HUES48 (cell line): ENCODE results near the gene DGKI.

Experiments used
- H3K27ac ChIP-seq: one replicate; pipeline ENCODE4 v1.7.0; 2013; ENCODE audit warnings: low read depth, low read length, inconsistent platforms
- H3K27me3 ChIP-seq: 2 replicates; pipeline ENCODE4 v1.6.1; 2013; ENCODE audit warnings: mild to moderate bottlenecking, low read length; ENCODE audit not compliant: control insufficient read depth, insufficient read depth
- H3K36me3 ChIP-seq: 2 replicates; pipeline ENCODE4 v1.6.1; 2013; ENCODE audit warnings: low read length; ENCODE audit not compliant: control insufficient read depth, insufficient read depth
- H3K4me1 ChIP-seq: 2 replicates; pipeline ENCODE4 v1.6.1; 2013; ENCODE audit warnings: mild to moderate bottlenecking, low read length; ENCODE audit not compliant: control insufficient read depth, insufficient read depth
- H3K4me3 ChIP-seq: 2 replicates; pipeline ENCODE4 v1.5.1; 2013; ENCODE audit warnings: mild to moderate bottlenecking, low read depth, low read length
- H3K9ac ChIP-seq: 2 replicates; pipeline ENCODE4 v1.6.1; 2013; ENCODE audit warnings: mild to moderate bottlenecking, low read depth, low read length, moderate library complexity
- H3K9me3 ChIP-seq: 2 replicates; pipeline ENCODE4 v1.6.1; 2013; ENCODE audit warnings: low read length; ENCODE audit not compliant: control insufficient read depth, insufficient read depth

DGKI gene

DNA sequence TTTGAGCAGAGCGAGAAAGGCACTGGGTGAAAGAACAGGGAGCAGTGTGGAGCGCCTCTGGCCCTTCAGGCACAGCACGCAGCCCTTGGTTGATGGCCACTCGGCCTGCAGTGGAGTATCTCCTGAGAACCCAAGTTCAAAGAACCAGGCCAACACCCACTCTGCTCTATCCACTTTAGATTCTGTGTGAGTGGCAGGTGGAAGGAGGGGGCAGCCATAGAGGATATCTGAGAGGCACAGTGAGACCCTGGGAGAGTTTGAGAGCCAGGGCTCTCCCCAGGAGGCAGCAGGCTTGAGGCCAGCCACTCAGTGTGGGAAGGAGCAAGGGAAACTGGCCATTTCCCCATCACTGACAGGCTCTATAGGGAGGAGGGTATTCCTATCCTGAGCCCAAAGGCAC is 450.7 kb downstream of the DGKI start:
- Histone ChIP-seq H3K9me3 (no peaks in the 10 kb centered on the region), H3K9ac (no peak overlapping the region), H3K27me3 (no peaks in the 10 kb centered on the region), H3K27ac (no peak overlapping the region), H3K4me1 (peaks cover 6% of the 10 kb centered on the region), H3K4me3 (no peak overlapping the region), H3K36me3 (no peaks in the 10 kb centered on the region)

DNA sequence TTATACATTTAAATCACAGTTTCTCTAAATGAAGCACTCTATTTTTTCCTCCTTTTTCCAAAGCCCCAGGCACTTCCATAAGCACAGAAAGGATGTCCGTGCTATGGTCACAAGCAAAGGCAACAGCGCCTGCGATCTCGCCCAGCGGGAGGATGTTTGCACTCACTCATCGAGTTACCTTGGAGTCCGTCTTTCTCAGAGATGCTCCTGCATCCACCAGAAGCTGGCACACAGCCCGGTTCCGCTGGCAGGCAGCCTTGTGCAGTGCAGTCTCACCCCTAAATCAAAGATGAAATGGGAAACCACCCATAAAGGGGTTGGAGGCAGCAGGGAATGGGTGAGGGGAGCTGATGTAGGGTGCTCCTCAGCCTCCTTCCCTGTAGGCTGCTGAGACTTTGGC is 451.4 kb downstream of the DGKI start:
- no peaks in the 10 kb centered on the region for H3K9me3 ChIP-seq
- no peak overlapping the region for H3K4me3 ChIP-seq
- H3K9ac ChIP-seq, result no peak overlapping the region
- H3K4me1 ChIP-seq, result peaks cover 6% of the 10 kb centered on the region
- H3K36me3 ChIP-seq, result no peaks in the 10 kb centered on the region
- H3K27ac ChIP-seq, result no peak overlapping the region
- no peaks in the 10 kb centered on the region for H3K27me3 ChIP-seq

DNA sequence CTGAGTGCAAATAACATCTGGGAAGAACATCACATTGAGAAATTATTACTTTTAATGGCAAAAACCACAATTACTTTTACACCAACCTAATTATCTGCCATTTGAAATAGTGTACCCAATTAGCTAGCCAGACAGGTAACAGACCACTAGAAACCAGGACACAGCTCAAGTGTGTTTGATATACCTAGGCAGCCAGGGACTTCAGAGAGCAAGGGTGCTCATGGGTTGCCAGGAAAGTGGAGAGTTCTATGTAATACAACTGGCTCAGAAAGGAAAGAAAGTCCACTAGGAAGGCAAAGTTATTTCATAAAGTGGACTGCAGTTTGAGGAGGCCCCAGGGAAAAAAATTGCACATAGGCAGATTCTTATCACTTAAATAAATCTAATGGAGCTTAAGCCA is 453.2 kb downstream of the DGKI start:
- Histone ChIP-seq H3K4me3 (no peak overlapping the region), H3K4me1 (peaks cover 8% of the 10 kb centered on the region), H3K9ac (no peak overlapping the region), H3K27ac (no peak overlapping the region), H3K27me3 (no peaks in the 10 kb centered on the region), H3K36me3 (no peaks in the 10 kb centered on the region), H3K9me3 (no peaks in the 10 kb centered on the region)

DNA sequence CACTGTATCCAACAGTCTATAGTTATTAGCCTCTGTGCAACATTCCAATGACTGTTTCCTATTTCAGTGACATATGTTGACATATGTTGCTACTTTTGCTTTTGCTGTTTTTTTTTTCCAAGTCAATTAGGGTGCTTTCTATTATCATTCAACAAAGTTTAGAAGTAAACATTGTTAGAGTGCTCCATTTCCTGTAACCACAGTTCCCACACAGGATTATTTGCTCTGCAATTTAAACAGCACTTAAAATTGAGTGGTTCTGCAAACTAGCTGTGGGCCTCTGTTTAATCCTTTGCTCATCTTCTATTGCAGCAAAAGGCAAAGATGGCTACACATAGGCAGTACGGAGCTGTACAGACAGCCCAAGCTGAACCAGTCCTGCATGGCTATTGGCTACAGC is 456.7 kb downstream of the DGKI start:
- Histone ChIP-seq H3K36me3 (no peaks in the 10 kb centered on the region), H3K4me1 (peaks cover 21% of the 10 kb centered on the region), H3K27me3 (no peaks in the 10 kb centered on the region), H3K4me3 (no peak overlapping the region), H3K9ac (no peak overlapping the region), H3K27ac (no peak overlapping the region), H3K9me3 (no peaks in the 10 kb centered on the region)

DNA sequence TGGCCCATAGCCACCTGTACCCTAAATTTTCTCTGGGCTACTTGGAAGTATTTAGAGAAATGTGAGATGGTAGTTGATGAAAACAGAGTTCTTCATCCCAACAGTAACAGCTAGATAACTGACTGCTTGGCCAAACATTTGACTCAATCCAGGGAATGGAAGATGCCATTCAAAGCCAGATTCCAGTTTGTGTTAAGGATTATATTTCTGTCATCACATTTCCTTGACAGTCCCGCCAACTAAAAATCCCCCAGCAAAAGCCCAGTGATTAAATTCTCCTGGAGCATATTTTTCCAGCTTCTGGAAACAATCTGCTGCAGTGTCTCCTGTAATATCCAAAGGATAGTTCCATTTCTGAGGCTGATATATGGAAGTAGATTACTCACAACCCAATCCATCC is 457.9 kb downstream of the DGKI start:
- no peak overlapping the region for H3K27ac ChIP-seq
- H3K9ac ChIP-seq, result no peak overlapping the region
- H3K9me3 ChIP-seq, result no peaks in the 10 kb centered on the region
- H3K27me3 ChIP-seq, result no peaks in the 10 kb centered on the region
- H3K4me1 ChIP-seq, result peaks cover 23% of the 10 kb centered on the region
- H3K36me3 ChIP-seq, result no peaks in the 10 kb centered on the region
- H3K4me3 ChIP-seq, result no peak overlapping the region

DNA sequence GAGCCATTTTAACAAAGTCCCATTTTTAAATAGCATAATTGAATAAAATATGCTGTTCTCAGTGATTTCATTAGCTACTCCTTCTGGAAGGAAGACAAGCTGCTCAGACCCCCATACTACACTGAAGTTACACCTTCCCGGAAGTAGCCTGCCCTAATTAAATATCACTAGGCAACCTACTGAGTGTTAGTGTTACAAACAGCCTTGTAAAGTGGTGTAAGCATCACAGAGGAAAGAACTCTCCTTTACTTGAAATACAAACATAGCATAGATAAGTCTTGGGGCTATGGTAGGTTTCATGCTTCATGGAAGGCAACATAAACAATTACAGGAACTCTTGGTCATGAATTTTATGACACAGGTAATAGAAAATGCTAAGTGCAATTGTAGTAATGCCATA is 459.8 kb downstream of the DGKI start:
- no peaks in the 10 kb centered on the region for H3K36me3 ChIP-seq
- peaks cover 21% of the 10 kb centered on the region for H3K4me1 ChIP-seq
- H3K9me3 ChIP-seq, result no peaks in the 10 kb centered on the region
- no peaks in the 10 kb centered on the region for H3K27me3 ChIP-seq
- H3K27ac ChIP-seq, result no peak overlapping the region
- H3K9ac ChIP-seq, result no peak overlapping the region
- H3K4me3 ChIP-seq, result no peak overlapping the region

DNA sequence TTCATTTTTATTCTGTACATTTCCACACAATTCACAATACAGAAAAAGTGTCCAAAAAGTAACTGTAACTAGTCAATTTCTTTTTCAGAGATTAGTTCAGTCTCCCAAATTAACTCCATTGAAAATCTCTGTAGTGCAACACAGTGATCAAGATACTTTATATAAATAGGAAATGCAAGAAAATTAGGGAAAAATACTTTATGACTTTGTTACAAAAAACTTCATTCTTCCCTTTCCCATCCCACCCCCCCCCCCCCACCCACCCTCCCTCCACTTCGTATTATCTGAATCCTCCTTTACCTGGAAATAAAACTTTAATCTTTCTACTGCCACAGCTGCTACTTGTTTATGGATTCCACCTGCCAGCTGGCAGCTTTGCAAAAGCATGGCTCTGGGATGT is 465.7 kb downstream of the DGKI start:
- Histone ChIP-seq H3K4me1 (peaks cover 5% of the 10 kb centered on the region; the same call in 1 of the 2 replicates), H3K27ac (no peak overlapping the region), H3K9ac (no peak overlapping the region), H3K36me3 (no peaks in the 10 kb centered on the region), H3K9me3 (no peaks in the 10 kb centered on the region), H3K27me3 (no peaks in the 10 kb centered on the region), H3K4me3 (no peak overlapping the region)

DNA sequence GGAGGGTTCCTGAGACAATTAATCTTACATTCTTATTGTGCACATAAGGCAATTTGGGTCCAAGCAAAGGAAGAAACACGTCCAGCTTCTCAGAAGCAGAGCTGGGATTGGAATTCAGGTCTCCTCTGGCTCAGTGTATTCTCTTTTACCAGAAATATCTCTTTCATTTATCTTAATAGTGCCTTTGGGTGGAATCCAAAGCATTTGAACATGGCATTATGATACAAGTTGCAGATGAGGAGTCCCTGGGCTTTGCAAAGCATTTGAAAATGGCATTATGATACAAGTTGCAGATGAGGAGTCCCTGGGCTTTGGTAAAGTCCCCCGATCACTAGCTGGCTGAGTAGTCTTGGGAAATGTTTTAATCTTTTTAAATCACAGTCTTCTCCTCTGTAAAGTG is 473.3 kb downstream of the DGKI start:
- Histone ChIP-seq H3K27ac (no peak overlapping the region), H3K4me3 (no peak overlapping the region), H3K27me3 (no peaks in the 10 kb centered on the region), H3K36me3 (no peaks in the 10 kb centered on the region), H3K4me1 (no peaks in the 10 kb centered on the region), H3K9ac (no peak overlapping the region), H3K9me3 (0 out of 2 replicates have a peak, but pooled peaks cover 4% of the 10 kb centered on the region)

DNA sequence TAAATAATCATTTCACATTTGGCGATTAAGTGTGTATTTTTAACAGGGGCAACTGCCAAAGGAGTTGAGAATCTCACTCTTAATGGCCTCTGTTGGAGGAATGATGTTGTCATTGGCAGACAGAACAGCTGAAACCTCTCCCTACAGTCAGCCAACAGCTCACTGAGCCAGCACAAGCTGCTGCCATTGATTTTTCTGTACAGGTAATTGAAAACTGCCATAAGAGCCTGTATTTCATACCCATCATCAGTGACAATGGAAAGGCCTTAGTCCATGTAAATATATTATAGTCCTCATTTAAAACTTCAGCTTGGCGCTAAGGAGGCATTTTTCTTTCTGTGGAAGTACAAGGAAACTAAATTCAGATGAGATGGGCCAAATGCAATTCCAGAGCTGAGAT is 475.2 kb downstream of the DGKI start:
- Histone ChIP-seq H3K4me3 (no peak overlapping the region), H3K27ac (no peak overlapping the region), H3K4me1 (no peaks in the 10 kb centered on the region), H3K9me3 (peaks cover 9% of the 10 kb centered on the region; the same call in 1 of the 2 replicates), H3K9ac (no peak overlapping the region), H3K27me3 (no peaks in the 10 kb centered on the region), H3K36me3 (no peaks in the 10 kb centered on the region)

DNA sequence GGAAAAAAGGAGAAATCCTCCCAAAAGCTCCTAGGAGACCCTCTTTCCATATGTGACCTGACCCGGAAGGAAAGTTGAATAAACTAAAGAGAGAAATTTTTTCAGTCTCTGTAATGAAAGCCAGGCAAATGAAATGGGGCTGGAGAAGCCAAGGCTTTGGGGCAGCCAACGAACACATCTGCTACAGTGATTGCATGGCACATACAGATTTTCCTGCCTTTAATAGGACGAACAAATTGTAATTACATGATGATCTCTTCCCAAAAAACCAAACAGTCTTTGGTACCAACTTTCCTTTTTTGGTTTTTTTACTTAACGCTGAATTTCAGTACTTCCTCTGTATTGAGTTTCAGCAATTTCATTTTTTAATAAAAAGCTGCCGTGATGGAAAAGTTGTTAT is 479.8 kb downstream of the DGKI start:
- no peaks in the 10 kb centered on the region for H3K36me3 ChIP-seq
- no peak overlapping the region for H3K9ac ChIP-seq
- no peak overlapping the region for H3K27ac ChIP-seq
- H3K9me3 ChIP-seq, result peaks cover 35% of the 10 kb centered on the region
- H3K4me3 ChIP-seq, result no peak overlapping the region
- no peaks in the 10 kb centered on the region for H3K4me1 ChIP-seq
- no peaks in the 10 kb centered on the region for H3K27me3 ChIP-seq

DNA sequence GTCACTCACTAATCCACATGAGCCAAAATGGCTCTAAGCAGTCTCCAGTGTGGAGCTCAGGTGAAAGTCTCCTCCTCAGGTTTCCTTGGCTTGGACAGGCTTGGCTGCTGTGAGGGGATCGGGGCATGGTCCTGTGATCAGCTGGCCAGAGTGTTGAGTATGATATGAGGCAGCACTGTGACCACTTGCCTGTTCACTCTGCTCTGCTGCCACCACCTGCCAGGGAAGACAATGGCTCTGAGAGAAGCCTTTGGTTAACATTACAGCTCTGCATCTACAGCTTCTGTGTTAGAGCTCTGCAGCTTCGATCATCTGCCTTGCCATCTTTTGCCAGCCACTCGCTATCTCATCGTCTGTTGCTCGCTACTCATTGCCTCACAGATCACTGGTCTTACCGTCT is 483.1 kb downstream of the DGKI start:
- H3K4me1 ChIP-seq, result no peaks in the 10 kb centered on the region
- no peak overlapping the region for H3K9ac ChIP-seq
- no peaks in the 10 kb centered on the region for H3K36me3 ChIP-seq
- H3K27ac ChIP-seq, result no peak overlapping the region
- H3K27me3 ChIP-seq, result no peaks in the 10 kb centered on the region
- H3K9me3 ChIP-seq, result peaks cover 65% of the 10 kb centered on the region
- no peak overlapping the region for H3K4me3 ChIP-seq

DNA sequence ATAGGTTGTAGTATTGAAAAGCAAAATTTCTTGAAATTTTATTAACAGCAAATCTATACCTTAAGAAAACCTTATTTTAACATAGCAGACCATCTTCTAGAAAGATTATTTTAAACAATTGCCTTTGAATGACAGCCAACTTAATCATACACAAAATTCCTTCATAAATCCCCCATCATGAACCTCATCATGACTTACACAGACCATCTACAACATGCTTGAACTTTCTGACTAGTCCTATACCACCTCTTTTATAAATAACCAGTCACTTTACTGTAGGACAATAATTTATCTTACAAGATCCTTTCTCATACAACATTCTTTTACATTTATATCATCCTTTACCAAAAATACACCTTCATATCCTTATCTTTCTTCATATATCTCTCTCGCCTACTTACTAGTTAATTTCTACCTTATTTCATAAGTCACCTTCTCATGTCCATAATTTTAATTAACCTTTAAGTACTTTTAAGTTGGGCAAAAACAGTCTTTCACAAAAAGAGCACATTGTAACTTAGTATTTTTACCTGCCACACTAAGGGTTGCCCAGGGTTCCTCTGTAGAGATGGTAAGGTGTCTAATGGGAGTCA is 486.6 kb downstream of the DGKI start:
- Histone ChIP-seq H3K9ac (no peak overlapping the region), H3K27ac (no peak overlapping the region), H3K27me3 (no peaks in the 10 kb centered on the region), H3K4me3 (no peak overlapping the region), H3K36me3 (no peaks in the 10 kb centered on the region), H3K4me1 (no peaks in the 10 kb centered on the region), H3K9me3 (peaks cover 71% of the 10 kb centered on the region)
